ENCODE results near the gene EMP3.
A peak's percentile ranks its signal among the peaks of the same experiment; 100 is the strongest.

Gene EMP3

GRCh38 chr19:48351341-48351752 lies 26.0 kb downstream of the EMP3 start:
- TF ChIP-seq EGR1 (IDR thresholded peaks at IDR 0.05) (no peak), RAD21 (IDR thresholded peaks at IDR 0.05; ENCODE audit: low read depth) (peak; percentile 58), NFIC (IDR thresholded peaks at IDR 0.05) (no peak), FOXM1 (IDR thresholded peaks at IDR 0.05; ENCODE audit: borderline replicate concordance, low read depth) (no peak)
- TF ChIP-seq, protein P1, sequence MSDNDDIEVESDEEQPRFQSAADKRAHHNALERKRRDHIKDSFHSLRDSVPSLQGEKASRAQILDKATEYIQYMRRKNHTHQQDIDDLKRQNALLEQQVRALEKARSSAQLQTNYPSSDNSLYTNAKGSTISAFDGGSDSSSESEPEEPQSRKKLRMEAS (IDR thresholded peaks at IDR 0.05): no peak

GRCh38 chr19:48353677-48354076 lies 28.3 kb downstream of the EMP3 start:
- TF ChIP-seq YY1 (IDR thresholded peaks at IDR 0.05; ENCODE audit: low read depth) (no peak), EGR1 (IDR thresholded peaks at IDR 0.05) (no peak), ZBTB7A (IDR thresholded peaks at IDR 0.05; ENCODE audit: low read depth) (no peak), USF1 (IDR thresholded peaks at IDR 0.05) (no peak), CEBPB (IDR thresholded peaks at IDR 0.05) (no peak), TEAD4 (IDR thresholded peaks at IDR 0.05) (no peak), TCF12 (IDR thresholded peaks at IDR 0.05; ENCODE audit: low read depth) (no peak)
- TF ChIP-seq, protein P2, sequence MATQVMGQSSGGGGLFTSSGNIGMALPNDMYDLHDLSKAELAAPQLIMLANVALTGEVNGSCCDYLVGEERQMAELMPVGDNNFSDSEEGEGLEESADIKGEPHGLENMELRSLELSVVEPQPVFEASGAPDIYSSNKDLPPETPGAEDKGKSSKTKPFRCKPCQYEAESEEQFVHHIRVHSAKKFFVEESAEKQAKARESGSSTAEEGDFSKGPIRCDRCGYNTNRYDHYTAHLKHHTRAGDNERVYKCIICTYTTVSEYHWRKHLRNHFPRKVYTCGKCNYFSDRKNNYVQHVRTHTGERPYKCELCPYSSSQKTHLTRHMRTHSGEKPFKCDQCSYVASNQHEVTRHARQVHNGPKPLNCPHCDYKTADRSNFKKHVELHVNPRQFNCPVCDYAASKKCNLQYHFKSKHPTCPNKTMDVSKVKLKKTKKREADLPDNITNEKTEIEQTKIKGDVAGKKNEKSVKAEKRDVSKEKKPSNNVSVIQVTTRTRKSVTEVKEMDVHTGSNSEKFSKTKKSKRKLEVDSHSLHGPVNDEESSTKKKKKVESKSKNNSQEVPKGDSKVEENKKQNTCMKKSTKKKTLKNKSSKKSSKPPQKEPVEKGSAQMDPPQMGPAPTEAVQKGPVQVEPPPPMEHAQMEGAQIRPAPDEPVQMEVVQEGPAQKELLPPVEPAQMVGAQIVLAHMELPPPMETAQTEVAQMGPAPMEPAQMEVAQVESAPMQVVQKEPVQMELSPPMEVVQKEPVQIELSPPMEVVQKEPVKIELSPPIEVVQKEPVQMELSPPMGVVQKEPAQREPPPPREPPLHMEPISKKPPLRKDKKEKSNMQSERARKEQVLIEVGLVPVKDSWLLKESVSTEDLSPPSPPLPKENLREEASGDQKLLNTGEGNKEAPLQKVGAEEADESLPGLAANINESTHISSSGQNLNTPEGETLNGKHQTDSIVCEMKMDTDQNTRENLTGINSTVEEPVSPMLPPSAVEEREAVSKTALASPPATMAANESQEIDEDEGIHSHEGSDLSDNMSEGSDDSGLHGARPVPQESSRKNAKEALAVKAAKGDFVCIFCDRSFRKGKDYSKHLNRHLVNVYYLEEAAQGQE (IDR thresholded peaks at IDR 0.05; ENCODE audit: low read depth): no peak

DNA sequence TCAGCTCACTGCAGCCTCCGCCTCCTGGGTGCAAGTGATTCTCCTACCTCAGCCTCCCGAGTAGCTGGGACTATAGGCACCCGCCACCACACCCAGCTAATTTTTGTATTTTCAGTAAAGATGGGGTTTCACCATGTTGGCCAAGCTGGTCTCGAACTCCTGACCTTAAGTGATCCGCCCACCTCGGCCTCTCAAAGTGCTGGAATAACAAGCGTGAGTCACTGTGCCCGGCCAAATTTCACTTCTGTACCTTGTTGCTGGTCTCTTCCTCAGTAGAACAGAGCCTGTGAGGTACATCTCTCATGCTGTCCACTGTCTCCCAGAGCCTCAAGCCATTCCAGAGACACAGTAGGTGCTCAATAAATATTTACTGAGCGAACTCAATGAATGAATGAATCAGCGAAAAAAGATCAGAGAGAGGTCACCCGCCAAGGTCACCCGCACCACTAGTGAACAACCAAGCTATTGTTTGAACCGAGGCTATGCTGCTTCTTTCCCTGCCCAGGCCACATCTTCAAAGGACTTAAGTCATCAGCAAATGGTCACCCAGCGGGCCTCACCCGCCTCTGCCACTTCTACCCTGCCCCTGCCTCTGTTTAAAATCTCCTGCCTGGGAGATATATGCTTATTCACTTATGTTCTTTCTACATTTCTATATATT lies 29.1 kb downstream of the EMP3 start:
- no peak for TF ChIP-seq TCF12 (IDR thresholded peaks at IDR 0.05; ENCODE audit: low read depth)
- TF ChIP-seq, protein P2 (IDR thresholded peaks at IDR 0.05; ENCODE audit: low read depth): no peak
- no peak for TF ChIP-seq EP300 (IDR thresholded peaks at IDR 0.05; ENCODE audit: borderline replicate concordance)
- no peak for TF ChIP-seq NFIC (IDR thresholded peaks at IDR 0.05)
- TF ChIP-seq EGR1 (IDR thresholded peaks at IDR 0.05): no peak
- no peak for TF ChIP-seq USF1 (IDR thresholded peaks at IDR 0.05)
- no peak for TF ChIP-seq YY1 (IDR thresholded peaks at IDR 0.05; ENCODE audit: low read depth)
- TF ChIP-seq FOXM1 (IDR thresholded peaks at IDR 0.05; ENCODE audit: borderline replicate concordance, low read depth): no peak
- TF ChIP-seq CEBPB (IDR thresholded peaks at IDR 0.05): no peak
- TF ChIP-seq, protein P1 (IDR thresholded peaks at IDR 0.05): no peak
- TF ChIP-seq RAD21 (IDR thresholded peaks at IDR 0.05; ENCODE audit: low read depth): no peak

DNA sequence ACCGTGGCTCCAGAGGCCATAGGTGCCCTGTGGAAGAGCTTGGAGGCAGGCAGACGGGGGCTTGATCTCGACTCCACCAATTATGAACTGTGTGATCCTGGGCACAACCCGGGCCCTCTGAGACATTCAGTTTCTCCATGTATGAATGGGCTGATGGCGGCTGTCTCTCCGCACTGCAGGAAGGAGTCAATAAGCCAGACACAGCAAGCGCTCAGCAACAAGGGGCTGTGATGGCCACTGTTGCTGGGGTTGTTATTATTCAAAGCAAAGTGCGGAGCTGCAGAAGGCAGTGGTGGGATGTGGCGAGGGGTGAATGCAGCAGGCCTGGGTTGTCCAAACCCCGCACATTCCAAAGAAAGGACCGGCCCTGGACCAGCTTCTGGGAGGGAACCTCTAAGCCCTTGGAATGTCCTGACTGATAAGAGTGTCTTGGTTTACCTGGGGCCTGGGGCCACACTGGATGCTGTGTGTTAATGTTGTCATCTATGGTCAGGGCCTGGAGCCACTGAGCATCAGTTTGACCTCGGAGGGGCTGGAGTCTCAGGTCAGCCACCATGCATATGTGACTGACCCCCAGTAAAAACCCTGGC lies 30.1 kb downstream of the EMP3 start:
- TF ChIP-seq EGR1 (IDR thresholded peaks at IDR 0.05): no peak
- TF ChIP-seq USF1 (IDR thresholded peaks at IDR 0.05): no peak
- TF ChIP-seq FOXM1 (IDR thresholded peaks at IDR 0.05; ENCODE audit: borderline replicate concordance, low read depth): no peak
- no peak for TF ChIP-seq TAF1 (IDR thresholded peaks at IDR 0.05; ENCODE audit: low read depth)
- TF ChIP-seq, protein P2 (IDR thresholded peaks at IDR 0.05; ENCODE audit: low read depth): no peak
- TF ChIP-seq CEBPB (IDR thresholded peaks at IDR 0.05): no peak
- no peak for TF ChIP-seq NFIC (IDR thresholded peaks at IDR 0.05)
- TF ChIP-seq RAD21 (IDR thresholded peaks at IDR 0.05; ENCODE audit: low read depth): no peak
- TF ChIP-seq ZBTB7A (IDR thresholded peaks at IDR 0.05; ENCODE audit: low read depth): no peak
- TF ChIP-seq, protein P1 (IDR thresholded peaks at IDR 0.05): no peak
- no peak for TF ChIP-seq EP300 (IDR thresholded peaks at IDR 0.05; ENCODE audit: borderline replicate concordance)
- TF ChIP-seq YY1 (IDR thresholded peaks at IDR 0.05; ENCODE audit: low read depth): no peak
- no peak for TF ChIP-seq TCF12 (IDR thresholded peaks at IDR 0.05; ENCODE audit: low read depth)
- TF ChIP-seq CREB1 (IDR thresholded peaks at IDR 0.05; ENCODE audit: low read depth): no peak
- no peak for TF ChIP-seq TEAD4 (IDR thresholded peaks at IDR 0.05)

Data from Ishikawa (cell line).